Measurements from ENCODE around the gene RSRC1.
"Not testable (repeated sequence)": the region's sequence is repeated elsewhere in the genome, so short reads cannot be mapped to it uniquely, and the experiment has no call there.

The RSRC1 gene

DNA sequence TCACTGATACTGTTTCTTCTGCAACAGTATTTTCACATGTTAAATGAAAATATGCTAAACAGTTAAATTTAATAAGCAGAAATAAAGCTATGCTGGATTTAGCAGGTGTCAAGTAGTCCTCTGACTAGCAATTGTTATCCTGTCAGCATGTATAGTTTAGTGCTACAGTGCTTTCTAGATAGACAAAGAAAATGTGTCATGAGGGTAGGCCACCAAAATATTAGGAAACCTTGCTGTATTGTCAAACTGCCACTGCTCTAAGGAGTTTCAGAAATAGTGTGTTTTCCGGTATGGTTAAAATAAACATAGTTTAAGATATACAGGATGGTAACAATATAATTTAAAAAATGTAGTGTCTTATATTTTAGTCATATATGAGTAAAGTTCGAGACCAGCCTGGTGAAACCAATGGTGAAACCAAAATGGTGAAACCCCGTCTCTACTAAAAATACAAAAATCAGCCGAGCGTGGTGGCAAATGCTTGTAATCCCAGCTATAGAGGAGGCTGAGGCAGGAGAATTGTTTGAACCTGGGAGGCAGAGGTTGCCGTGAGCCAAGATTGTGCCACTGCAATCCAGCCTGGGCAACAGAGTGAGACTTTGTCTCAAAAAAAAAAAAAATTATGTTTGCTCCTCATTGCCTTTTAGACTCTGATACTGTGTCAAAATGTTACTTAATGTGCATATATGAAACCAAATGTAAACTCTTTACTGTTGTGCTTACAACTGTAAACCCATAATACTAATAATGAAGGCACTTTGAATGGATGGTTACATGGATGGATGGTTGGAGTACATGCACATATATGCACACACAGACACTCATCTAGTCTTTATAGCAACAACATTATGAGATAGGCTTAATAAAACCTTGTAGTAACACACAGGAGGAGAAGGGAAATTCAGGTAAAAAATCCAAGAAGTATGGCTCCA is 204.8 kb downstream of the RSRC1 start:
- no peaks in the 10 kb centered on the region for H3K9me3 ChIP-seq (ENCODE audit: insufficient read depth, low read length)
- H3K79me2 ChIP-seq (ENCODE audit: low read length): no peaks in the 10 kb centered on the region
- H3K36me3 ChIP-seq (replicated peaks; ENCODE audit: low read depth, low read length): peaks cover 10% of the 10 kb centered on the region
- H3K27ac ChIP-seq (ENCODE audit: low read length): peak overlapping the region; percentile 65
- TF ChIP-seq EZH2phosphoT487 (IDR thresholded peaks at IDR 0.05; ENCODE audit: low read depth): no peak
- TF ChIP-seq, protein P1, sequence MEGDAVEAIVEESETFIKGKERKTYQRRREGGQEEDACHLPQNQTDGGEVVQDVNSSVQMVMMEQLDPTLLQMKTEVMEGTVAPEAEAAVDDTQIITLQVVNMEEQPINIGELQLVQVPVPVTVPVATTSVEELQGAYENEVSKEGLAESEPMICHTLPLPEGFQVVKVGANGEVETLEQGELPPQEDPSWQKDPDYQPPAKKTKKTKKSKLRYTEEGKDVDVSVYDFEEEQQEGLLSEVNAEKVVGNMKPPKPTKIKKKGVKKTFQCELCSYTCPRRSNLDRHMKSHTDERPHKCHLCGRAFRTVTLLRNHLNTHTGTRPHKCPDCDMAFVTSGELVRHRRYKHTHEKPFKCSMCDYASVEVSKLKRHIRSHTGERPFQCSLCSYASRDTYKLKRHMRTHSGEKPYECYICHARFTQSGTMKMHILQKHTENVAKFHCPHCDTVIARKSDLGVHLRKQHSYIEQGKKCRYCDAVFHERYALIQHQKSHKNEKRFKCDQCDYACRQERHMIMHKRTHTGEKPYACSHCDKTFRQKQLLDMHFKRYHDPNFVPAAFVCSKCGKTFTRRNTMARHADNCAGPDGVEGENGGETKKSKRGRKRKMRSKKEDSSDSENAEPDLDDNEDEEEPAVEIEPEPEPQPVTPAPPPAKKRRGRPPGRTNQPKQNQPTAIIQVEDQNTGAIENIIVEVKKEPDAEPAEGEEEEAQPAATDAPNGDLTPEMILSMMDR (IDR thresholded peaks at IDR 0.05; ENCODE audit: low read depth, low read length): no peak
- H3K9ac ChIP-seq (ENCODE audit: low read length): no peak overlapping the region; the same call in 1 of the 2 replicates
- peak overlapping the region; percentile 26; the same call in 1 of the 2 replicates for H3K4me3 ChIP-seq (ENCODE audit: low read length)
- no peak overlapping the region for H2AFZ ChIP-seq (ENCODE audit: low read depth, low read length)
- no peaks in the 10 kb centered on the region for H4K20me1 ChIP-seq (ENCODE audit: insufficient read depth, low read length)
- H3K27me3 ChIP-seq (ENCODE audit: low read depth, low read length): no peaks in the 10 kb centered on the region
- H3K4me2 ChIP-seq (ENCODE audit: low read length): peak overlapping the region; percentile 52
- peaks cover 20% of the 10 kb centered on the region for H3K4me1 ChIP-seq (ENCODE audit: low read length)

DNA sequence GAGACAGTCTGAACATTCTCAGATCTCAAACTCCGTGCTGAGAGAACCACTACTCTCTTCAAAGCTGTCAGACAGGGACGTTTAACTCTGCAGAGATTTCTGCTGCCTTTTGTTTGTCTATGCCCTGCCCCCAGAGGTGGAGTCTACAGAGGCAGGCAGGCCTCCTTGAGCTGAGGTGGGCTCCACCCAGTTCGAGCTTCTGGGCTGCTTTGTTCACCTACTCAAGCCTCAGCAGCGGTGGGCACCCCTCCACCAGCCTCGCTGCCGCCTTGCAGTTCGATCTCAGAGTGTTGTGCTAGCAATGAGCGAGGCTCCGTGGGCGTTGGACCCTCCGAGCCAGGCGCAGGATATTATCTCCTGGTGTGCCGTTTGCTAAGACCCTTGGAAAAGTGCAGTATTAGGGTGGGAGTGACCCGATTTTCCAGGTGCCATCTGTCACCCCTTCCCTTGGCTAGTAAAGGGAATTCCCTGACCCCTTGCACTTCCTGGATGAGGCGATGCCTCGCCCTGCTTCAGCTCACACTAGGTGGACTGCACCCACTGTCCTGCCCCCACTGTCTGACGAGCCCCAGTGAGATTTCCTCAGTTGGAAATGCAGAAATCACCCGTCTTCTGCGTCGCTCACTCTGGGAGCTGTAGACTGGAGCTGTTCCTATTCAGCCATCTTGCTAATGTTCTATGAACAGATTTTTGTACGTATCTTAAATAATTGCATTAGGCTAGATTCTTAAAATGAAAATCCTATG is 220.0 kb downstream of the RSRC1 start:
- not testable (repeated sequence) for H3K27ac ChIP-seq (ENCODE audit: low read length)

DNA sequence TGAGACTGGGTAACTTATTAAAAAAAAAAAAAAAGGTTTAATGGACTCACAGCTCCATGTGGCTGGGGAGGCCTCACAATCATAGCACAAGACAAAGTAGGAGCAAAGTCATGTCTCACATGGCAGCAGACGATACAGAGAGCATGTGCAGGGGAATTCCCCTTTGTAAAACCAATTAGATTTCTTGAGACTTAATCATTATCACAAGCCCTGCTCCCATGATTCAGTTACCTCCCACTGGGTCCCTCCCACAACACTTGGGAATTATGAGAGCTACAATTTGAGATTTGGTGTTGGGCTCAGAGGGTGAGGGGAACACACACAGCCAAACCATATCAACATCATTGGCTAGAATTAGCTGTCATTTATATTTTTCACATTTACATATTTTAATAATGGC is 221.0 kb downstream of the RSRC1 start:
- TF ChIP-seq, protein P1 (IDR thresholded peaks at IDR 0.05; ENCODE audit: low read depth, low read length): no peak
- TF ChIP-seq EZH2phosphoT487 (IDR thresholded peaks at IDR 0.05; ENCODE audit: low read depth): no peak
- H3K27me3 ChIP-seq (ENCODE audit: low read depth, low read length): no peaks in the 10 kb centered on the region
- H2AFZ ChIP-seq (ENCODE audit: low read depth, low read length): no peak overlapping the region
- H3K79me2 ChIP-seq (ENCODE audit: low read length): no peaks in the 10 kb centered on the region
- no peaks in the 10 kb centered on the region for H3K9me3 ChIP-seq (ENCODE audit: insufficient read depth, low read length)
- H3K4me1 ChIP-seq (ENCODE audit: low read length): peaks cover 13% of the 10 kb centered on the region
- H3K27ac ChIP-seq (ENCODE audit: low read length): no peak overlapping the region
- no peak overlapping the region for H3K4me3 ChIP-seq (ENCODE audit: low read length)
- H4K20me1 ChIP-seq (ENCODE audit: insufficient read depth, low read length): no peaks in the 10 kb centered on the region
- H3K36me3 ChIP-seq (replicated peaks; ENCODE audit: low read depth, low read length): no peaks in the 10 kb centered on the region
- H3K4me2 ChIP-seq (ENCODE audit: low read length): peak overlapping the region; percentile 34
- no peak overlapping the region for H3K9ac ChIP-seq (ENCODE audit: low read length)

More for the DNA sequence above, 220.0 kb downstream of the RSRC1 start:
- Histone ChIP-seq H3K4me2 (ENCODE audit: low read length) (peak overlapping the region; percentile 34), H3K4me3 (ENCODE audit: low read length) (peak overlapping the region; percentile 26), H3K4me1 (ENCODE audit: low read length) (peaks cover 13% of the 10 kb centered on the region)
- H4K20me1 ChIP-seq (ENCODE audit: insufficient read depth, low read length); H2AFZ ChIP-seq (ENCODE audit: low read depth, low read length); H3K9me3 ChIP-seq (ENCODE audit: insufficient read depth, low read length); H3K9ac ChIP-seq (ENCODE audit: low read length); H3K79me2 ChIP-seq (ENCODE audit: low read length); H3K36me3 ChIP-seq (replicated peaks; ENCODE audit: low read depth, low read length); H3K27me3 ChIP-seq (ENCODE audit: low read depth, low read length): not testable (repeated sequence)

DNA sequence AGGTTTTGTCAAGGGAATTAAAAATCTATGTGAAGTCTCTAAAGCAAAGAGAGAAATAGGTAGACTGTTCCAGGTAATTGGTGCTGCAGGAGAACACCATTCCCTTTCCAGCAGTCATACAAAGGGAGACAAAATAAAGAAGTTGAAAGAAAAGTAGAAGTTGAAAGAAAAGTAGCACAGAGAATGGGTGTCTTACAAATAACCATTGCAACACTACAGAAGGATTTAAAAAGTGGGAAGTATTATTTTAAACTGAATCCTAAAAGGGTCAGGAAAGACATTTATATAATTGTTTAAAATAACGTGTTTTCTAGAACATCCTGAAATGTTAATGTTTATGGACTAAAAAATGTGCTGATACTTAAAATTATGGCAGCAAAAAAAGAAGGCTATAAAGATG is 223.8 kb downstream of the RSRC1 start:
- TF ChIP-seq EZH2phosphoT487 (IDR thresholded peaks at IDR 0.05; ENCODE audit: low read depth): no peak
- TF ChIP-seq, protein P1 (IDR thresholded peaks at IDR 0.05; ENCODE audit: low read depth, low read length): no peak
- Histone ChIP-seq H4K20me1 (ENCODE audit: insufficient read depth, low read length) (no peaks in the 10 kb centered on the region), H3K79me2 (ENCODE audit: low read length) (no peaks in the 10 kb centered on the region), H3K4me2 (ENCODE audit: low read length) (no peak overlapping the region), H3K36me3 (replicated peaks; ENCODE audit: low read depth, low read length) (no peaks in the 10 kb centered on the region), H3K4me3 (ENCODE audit: low read length) (no peak overlapping the region), H3K27me3 (ENCODE audit: low read depth, low read length) (no peaks in the 10 kb centered on the region), H3K9me3 (ENCODE audit: insufficient read depth, low read length) (no peaks in the 10 kb centered on the region), H3K4me1 (ENCODE audit: low read length) (peaks cover 13% of the 10 kb centered on the region), H3K9ac (ENCODE audit: low read length) (no peak overlapping the region), H2AFZ (ENCODE audit: low read depth, low read length) (no peak overlapping the region), H3K27ac (ENCODE audit: low read length) (no peak overlapping the region)
